ENCODE results near the gene CIZ1.
"Not testable (repeated sequence)": the region's sequence is repeated elsewhere in the genome, so short reads cannot be mapped to it uniquely, and the experiment has no call there.

Gene CIZ1

GRCh38 chr9:128191406-128192046 lies at the start of gene CIZ1:
Gene CIZ1, minus strand, starts transcription at chr9:128191572. Its CDS starts 715 bp downstream, at chr9:128190857.
- TF ChIP-seq CTCF (IDR thresholded peaks at IDR 0.05; ENCODE audit: low read depth, low read length) = peak; percentile 66
- peak within 1 kb of the TSS; percentile 87 for H3K4me3 ChIP-seq (ENCODE audit: low read depth, low read length)

- TF ChIP-seq CTCF (IDR thresholded peaks at IDR 0.05; ENCODE audit: low read depth, low read length) = no peak
- H3K4me3 ChIP-seq (ENCODE audit: low read depth, low read length) = no peak overlapping the region
Measured at GRCh38 chr9:128233817-128234406, 42.5 kb upstream of the CIZ1 start.

- TF ChIP-seq CTCF (IDR thresholded peaks at IDR 0.05; ENCODE audit: low read depth, low read length) = no peak
- H3K4me3 ChIP-seq (ENCODE audit: low read depth, low read length) = no peak overlapping the region
Measured at GRCh38 chr9:128232528-128233428, 41.4 kb upstream of the CIZ1 start.

- H3K4me3 ChIP-seq (ENCODE audit: low read depth, low read length) = no peak overlapping the region
- no peak for TF ChIP-seq CTCF (IDR thresholded peaks at IDR 0.05; ENCODE audit: low read depth, low read length)
Measured at GRCh38 chr9:128231638-128232527, 40.5 kb upstream of the CIZ1 start.

GRCh38 chr9:128230897-128231296 lies 39.5 kb upstream of the CIZ1 start:
- not testable (repeated sequence) for H3K4me3 ChIP-seq (ENCODE audit: low read depth, low read length)

- no peak for TF ChIP-seq CTCF (IDR thresholded peaks at IDR 0.05; ENCODE audit: low read depth, low read length)
- no peak overlapping the region for H3K4me3 ChIP-seq (ENCODE audit: low read depth, low read length)
Measured at GRCh38 chr9:128226412-128226801, 35.0 kb upstream of the CIZ1 start.

GRCh38 chr9:128225770-128226411 lies 34.5 kb upstream of the CIZ1 start:
- TF ChIP-seq CTCF (IDR thresholded peaks at IDR 0.05; ENCODE audit: low read depth, low read length) = no peak
- H3K4me3 ChIP-seq (ENCODE audit: low read depth, low read length) = no peak overlapping the region
